ENCODE measurements around the gene TMEM204. TPM values are rescaled to one million over a fixed set of nuclear protein-coding genes. Genes with fewer than 3 reads are reported as not detected.

The TMEM204 gene
- total RNA-seq, 2 experiments from 2014 or later, result 21.2 to 23.7 TPM

GRCh38 chr16:1495211-1495888, 38.1 kb upstream of the TMEM204 start:
- Mint-ChIP-seq H3K36me3 (peaks cover 7% of the 10 kb centered on the region), H3K4me1 (peaks cover 8% of the 10 kb centered on the region), H3K27ac (no peak overlapping the region), H3K9me3 (no peaks in the 10 kb centered on the region), H3K27me3 (no peaks in the 10 kb centered on the region), H3K4me3 (peak overlapping the region; percentile 14)
- no peak for DNase-seq

GRCh38 chr16:1495889-1496262, 37.6 kb upstream of the TMEM204 start:
- no peak for DNase-seq
- Mint-ChIP-seq H3K36me3 (peaks cover 7% of the 10 kb centered on the region), H3K9me3 (no peaks in the 10 kb centered on the region), H3K27ac (no peak overlapping the region), H3K4me3 (no peak overlapping the region), H3K4me1 (peaks cover 8% of the 10 kb centered on the region), H3K27me3 (no peaks in the 10 kb centered on the region)

- DNase-seq, result no peak
- Mint-ChIP-seq H3K4me1 (peaks cover 8% of the 10 kb centered on the region), H3K27me3 (no peaks in the 10 kb centered on the region), H3K9me3 (no peaks in the 10 kb centered on the region), H3K27ac (no peak overlapping the region), H3K4me3 (no peak overlapping the region), H3K36me3 (peaks cover 8% of the 10 kb centered on the region)
Measured at GRCh38 chr16:1496464-1496863, 37.0 kb upstream of the TMEM204 start.

GRCh38 chr16:1497014-1497598, 36.4 kb upstream of the TMEM204 start:
- Mint-ChIP-seq H3K4me3 (no peak overlapping the region), H3K27ac (no peak overlapping the region), H3K27me3 (no peaks in the 10 kb centered on the region), H3K9me3 (no peaks in the 10 kb centered on the region), H3K4me1 (peaks cover 8% of the 10 kb centered on the region), H3K36me3 (peaks cover 10% of the 10 kb centered on the region)
- DNase-seq, result no peak

- no peak for DNase-seq
- Mint-ChIP-seq H3K4me1 (no peaks in the 10 kb centered on the region), H3K27ac (no peak overlapping the region), H3K9me3 (no peaks in the 10 kb centered on the region), H3K27me3 (no peaks in the 10 kb centered on the region), H3K36me3 (peaks cover 18% of the 10 kb centered on the region), H3K4me3 (no peak overlapping the region)
Measured at GRCh38 chr16:1498899-1499676, 34.4 kb upstream of the TMEM204 start.

- H3K4me1 Mint-ChIP-seq, result no peaks in the 10 kb centered on the region
- no peaks in the 10 kb centered on the region for H3K9me3 Mint-ChIP-seq
- no peak overlapping the region for H3K27ac Mint-ChIP-seq
- DNase-seq, result no peak
- H3K36me3 Mint-ChIP-seq, result peaks cover 18% of the 10 kb centered on the region
- no peak overlapping the region for H3K4me3 Mint-ChIP-seq
- no peaks in the 10 kb centered on the region for H3K27me3 Mint-ChIP-seq
Measured at GRCh38 chr16:1499756-1500464, 33.6 kb upstream of the TMEM204 start.

GRCh38 chr16:1500465-1501150, 32.9 kb upstream of the TMEM204 start:
- DNase-seq, result no peak
- Mint-ChIP-seq H3K27ac (no peak overlapping the region), H3K36me3 (peaks cover 18% of the 10 kb centered on the region), H3K4me3 (no peak overlapping the region), H3K4me1 (no peaks in the 10 kb centered on the region), H3K27me3 (no peaks in the 10 kb centered on the region), H3K9me3 (no peaks in the 10 kb centered on the region)

- Mint-ChIP-seq H3K9me3 (no peaks in the 10 kb centered on the region), H3K4me3 (no peak overlapping the region), H3K4me1 (no peaks in the 10 kb centered on the region), H3K27ac (no peak overlapping the region), H3K36me3 (peaks cover 19% of the 10 kb centered on the region), H3K27me3 (no peaks in the 10 kb centered on the region)
- no peak for DNase-seq
Measured at GRCh38 chr16:1501630-1502029, 31.8 kb upstream of the TMEM204 start.

- Mint-ChIP-seq H3K27me3 (no peaks in the 10 kb centered on the region), H3K4me1 (no peaks in the 10 kb centered on the region), H3K9me3 (no peaks in the 10 kb centered on the region), H3K27ac (no peak overlapping the region), H3K36me3 (peaks cover 19% of the 10 kb centered on the region), H3K4me3 (no peak overlapping the region)
- no peak for DNase-seq
Measured at GRCh38 chr16:1502092-1503004, 31.1 kb upstream of the TMEM204 start.

GRCh38 chr16:1503110-1503955, 30.1 kb upstream of the TMEM204 start:
- Mint-ChIP-seq H3K4me3 (no peak overlapping the region), H3K9me3 (no peaks in the 10 kb centered on the region), H3K4me1 (no peaks in the 10 kb centered on the region), H3K27ac (no peak overlapping the region), H3K36me3 (peaks cover 17% of the 10 kb centered on the region), H3K27me3 (no peaks in the 10 kb centered on the region)
- no peak for DNase-seq

GRCh38 chr16:1505073-1505844, 28.2 kb upstream of the TMEM204 start:
- DNase-seq, result no peak
- Mint-ChIP-seq H3K4me1 (no peaks in the 10 kb centered on the region), H3K36me3 (peaks cover 14% of the 10 kb centered on the region), H3K4me3 (no peak overlapping the region), H3K9me3 (no peaks in the 10 kb centered on the region), H3K27me3 (no peaks in the 10 kb centered on the region), H3K27ac (no peak overlapping the region)

- Mint-ChIP-seq H3K4me1 (no peaks in the 10 kb centered on the region), H3K4me3 (no peak overlapping the region), H3K36me3 (peaks cover 14% of the 10 kb centered on the region), H3K27ac (no peak overlapping the region), H3K9me3 (no peaks in the 10 kb centered on the region), H3K27me3 (no peaks in the 10 kb centered on the region)
- DNase-seq, result no peak
Measured at GRCh38 chr16:1505912-1506311, 27.6 kb upstream of the TMEM204 start.

Data from activated naive CD8-positive, alpha-beta T cell treated with anti-CD3 and anti-CD28 coated beads for 36 hours (primary cell).